Caco-2 (cell line): ENCODE measurements around the gene RRAD. TPM values are rescaled to one million over a fixed set of nuclear protein-coding genes. Genes with fewer than 3 reads are reported as not detected.

ENCODE experiments used
- BruUV-seq: library from RNA; stranded (reverse); fragments of 400-500 nt; replicated peaks from 2 replicates; lab custom pipeline; 2021; lab: Mats Ljungman, UMichigan
- CTCF ChIA-PET: fragments of 300-600 bp; sonication (Branson Sonifier 250); formaldehyde crosslinking; loops from one replicate; lab custom pipeline; 2022; ENCODE audit warnings: antibody characterized with exemption; lab: Charles Lee
- POLR2A ChIA-PET: fragments of 300-600 bp; sonication (Branson Sonifier 250); formaldehyde crosslinking; loops from one replicate; lab custom pipeline; 2022; ENCODE audit warnings: antibody characterized with exemption; lab: Charles Lee
- DNase-seq, 2 experiments: peaks; one replicate each; pipeline versions ENCODE4 v3.0.0 to v3.0.0-alpha.2; 2020 to 2022
- H3K27me3 ChIP-seq: replicated peaks from 2 replicates; pipeline ENCODE4 v1.6.0; 2011; ENCODE audit warnings: low read length; ENCODE audit not compliant: control insufficient read depth, insufficient read depth
- H3K36me3 ChIP-seq: 2 replicates; pipeline ENCODE4 v1.5.1; 2011; ENCODE audit warnings: low read length; ENCODE audit not compliant: control insufficient read depth, insufficient read depth
- H3K4me1 ChIP-seq: fragments of 250-450 bp; sonication (Bioruptor Pico); 2 replicates; pipeline ENCODE4 v1.5.1; 2020; ENCODE audit warnings: mild to moderate bottlenecking
- H3K4me3 ChIP-seq: 2 replicates; pipeline ENCODE4 v1.5.1; 2011; ENCODE audit warnings: low read depth, mild to moderate bottlenecking, control low read depth, low read length
- H3K9me3 ChIP-seq: fragments of 250-450 bp; sonication (Bioruptor Pico); 2 replicates; pipeline ENCODE4 v1.5.1; 2020; ENCODE audit warnings: mild to moderate bottlenecking, moderate library complexity
- H3K27ac Mint-ChIP-seq: one replicate; pipeline ENCODE4 v1.8.0; 2022; ENCODE audit warnings: mixed read lengths; ENCODE audit not compliant: unreplicated experiment
- H3K27me3 Mint-ChIP-seq: one replicate; pipeline ENCODE4 v1.8.0; 2022; ENCODE audit warnings: mixed read lengths; ENCODE audit not compliant: insufficient read depth, unreplicated experiment
- H3K36me3 Mint-ChIP-seq: one replicate; pipeline ENCODE4 v1.8.0; 2022; ENCODE audit warnings: mild to moderate bottlenecking, mixed read lengths; ENCODE audit not compliant: insufficient read depth, unreplicated experiment
- H3K4me1 Mint-ChIP-seq: one replicate; pipeline ENCODE4 v1.8.0; 2022; ENCODE audit warnings: low read depth, mixed read lengths; ENCODE audit not compliant: unreplicated experiment
- H3K4me3 Mint-ChIP-seq: one replicate; pipeline ENCODE4 v1.8.0; 2022; ENCODE audit warnings: mild to moderate bottlenecking, moderate library complexity, mixed read lengths; ENCODE audit not compliant: unreplicated experiment
- H3K9me3 Mint-ChIP-seq: one replicate; pipeline ENCODE4 v1.8.0; 2022; ENCODE audit warnings: mixed read lengths; ENCODE audit not compliant: unreplicated experiment
- intact Hi-C: fragments of 100-400 bp; cut with micrococcal nuclease; formaldehyde crosslinking; loops from one replicate; pipeline ENCODE4 v1.10.0; 2022; ENCODE audit not compliant: unreplicated experiment
- total RNA-seq: library from RNA; stranded (reverse); gene quantifications from 2 replicates; pipeline ENCODE4 v1.2.3, GENCODE V29; 2022
- TF ChIP-seq, protein P1 (sequence below), 2 experiments: fragments of 200-600 bp in 1 of 2; IDR thresholded peaks; 1 replicate in 1 of 2; 2 replicates in 1 of 2; pipeline versions ENCODE4 v1.5.1 to v1.8.0; 2011 to 2022; ENCODE audit warnings: antibody characterized with exemption in 1 of 2, control low read depth in 1 of 2, inconsistent platforms in 1 of 2, low read depth in 1 of 2, low read length in 1 of 2, mild to moderate bottlenecking in 1 of 2, moderate library complexity in 1 of 2; ENCODE audit not compliant: insufficient read depth in 1 of 2, severe bottlenecking in 1 of 2, unreplicated experiment in 1 of 2

The RRAD gene
- total RNA-seq, 1 experiment from 2014 or later = 1.1 TPM

DNA sequence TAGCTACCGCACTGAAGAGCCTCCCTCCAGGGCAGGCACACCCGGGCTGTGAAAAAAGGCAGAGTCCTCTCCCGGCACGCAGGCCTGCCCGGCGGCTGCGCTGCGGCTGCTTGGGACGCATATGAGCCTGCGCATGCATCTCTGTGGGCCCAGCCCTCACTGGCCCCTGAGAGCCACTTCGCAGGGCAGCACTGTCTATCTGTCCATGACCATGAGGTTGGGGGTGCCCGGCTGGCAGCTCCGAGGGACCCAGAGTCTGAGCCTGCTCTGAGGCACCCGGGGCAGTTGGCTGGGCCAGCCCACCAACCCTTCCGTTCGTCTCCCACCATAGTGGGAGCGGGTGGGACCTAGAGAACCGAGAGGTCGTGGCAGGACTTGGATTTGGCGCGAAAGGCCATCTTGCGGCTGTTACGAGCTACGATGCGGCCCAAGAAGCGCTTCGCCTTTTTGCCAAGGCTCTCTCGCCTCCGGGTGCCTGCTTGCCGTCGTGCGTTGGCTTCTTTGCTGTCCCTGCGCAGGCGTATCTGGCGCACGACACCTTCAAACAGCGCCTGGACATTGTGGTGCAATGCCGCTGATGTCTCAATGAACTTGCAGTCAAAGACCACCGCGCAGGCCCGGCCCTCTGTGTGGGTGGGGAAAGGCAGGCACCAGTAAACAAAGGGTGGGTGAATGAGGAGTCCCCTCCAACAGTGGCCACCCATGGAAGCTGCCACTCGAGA, 3.4 kb downstream of the RRAD start:
- DNase-seq = no peak
- intact Hi-C loops = no loop called here
- POLR2A ChIA-PET = interaction anchor here (0.5 kb wide), 1 partner anchor 153 kb away, joined by 4 read pairs; no protein-coding TSS in a partner anchor

DNA sequence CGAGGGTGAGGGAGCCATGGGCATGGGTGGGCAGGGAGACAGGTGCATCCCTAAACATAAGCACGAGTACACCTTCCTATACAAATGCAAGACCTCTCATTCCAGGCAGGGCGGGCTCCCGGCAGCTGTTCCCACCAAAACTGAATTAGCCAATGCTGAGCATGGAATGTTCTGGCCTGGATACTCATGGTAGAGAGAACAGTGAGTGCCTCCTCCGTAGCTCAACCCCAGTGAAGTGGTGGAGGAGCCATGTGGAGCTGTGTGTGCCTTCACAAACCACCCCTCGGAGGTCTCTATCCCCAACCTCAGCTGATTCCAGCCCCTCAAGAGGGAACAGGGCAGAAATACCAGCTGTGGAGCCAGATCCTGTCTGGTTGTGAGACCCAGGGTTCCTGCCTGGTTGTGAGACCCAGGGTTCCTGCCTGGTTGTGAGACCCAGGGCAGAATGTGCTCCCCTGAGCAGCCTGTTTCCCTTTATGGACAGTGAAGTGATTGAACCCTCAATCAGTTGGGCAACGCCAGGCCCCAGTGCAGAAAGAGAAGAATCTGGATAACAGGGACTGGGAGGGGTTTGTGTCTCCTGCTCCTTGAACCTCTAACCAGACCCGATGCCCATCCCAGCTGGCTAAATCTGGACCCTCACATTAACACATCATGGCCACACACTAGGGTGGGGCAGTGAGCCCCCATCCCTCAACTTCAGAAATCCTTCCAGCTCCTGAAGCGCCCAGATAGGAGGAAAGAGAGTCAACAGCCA, 4.2 kb downstream of the RRAD start:
- H3K27me3 Mint-ChIP-seq = peaks cover 5% of the 10 kb centered on the region
- Histone ChIP-seq H3K4me3 (no peak overlapping the region), H3K9me3 (no peaks in the 10 kb centered on the region), H3K36me3 (no peaks in the 10 kb centered on the region), H3K4me1 (peaks cover 7% of the 10 kb centered on the region; the same call in 1 of the 2 replicates), H3K27me3 (no peaks in the 10 kb centered on the region)
- H3K4me1 Mint-ChIP-seq = no peaks in the 10 kb centered on the region
- no peak overlapping the region for H3K27ac Mint-ChIP-seq
- H3K4me3 Mint-ChIP-seq = no peak overlapping the region
- DNase-seq = no peak
- H3K9me3 Mint-ChIP-seq = no peaks in the 10 kb centered on the region
- H3K36me3 Mint-ChIP-seq = no peaks in the 10 kb centered on the region
- BruUV-seq = no TSS peak
- TF ChIP-seq, protein P1, sequence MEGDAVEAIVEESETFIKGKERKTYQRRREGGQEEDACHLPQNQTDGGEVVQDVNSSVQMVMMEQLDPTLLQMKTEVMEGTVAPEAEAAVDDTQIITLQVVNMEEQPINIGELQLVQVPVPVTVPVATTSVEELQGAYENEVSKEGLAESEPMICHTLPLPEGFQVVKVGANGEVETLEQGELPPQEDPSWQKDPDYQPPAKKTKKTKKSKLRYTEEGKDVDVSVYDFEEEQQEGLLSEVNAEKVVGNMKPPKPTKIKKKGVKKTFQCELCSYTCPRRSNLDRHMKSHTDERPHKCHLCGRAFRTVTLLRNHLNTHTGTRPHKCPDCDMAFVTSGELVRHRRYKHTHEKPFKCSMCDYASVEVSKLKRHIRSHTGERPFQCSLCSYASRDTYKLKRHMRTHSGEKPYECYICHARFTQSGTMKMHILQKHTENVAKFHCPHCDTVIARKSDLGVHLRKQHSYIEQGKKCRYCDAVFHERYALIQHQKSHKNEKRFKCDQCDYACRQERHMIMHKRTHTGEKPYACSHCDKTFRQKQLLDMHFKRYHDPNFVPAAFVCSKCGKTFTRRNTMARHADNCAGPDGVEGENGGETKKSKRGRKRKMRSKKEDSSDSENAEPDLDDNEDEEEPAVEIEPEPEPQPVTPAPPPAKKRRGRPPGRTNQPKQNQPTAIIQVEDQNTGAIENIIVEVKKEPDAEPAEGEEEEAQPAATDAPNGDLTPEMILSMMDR (IDR thresholded peaks at IDR 0.05; ENCODE audit: insufficient read depth in 1 of 2, low read depth in 1 of 2, low read length in 1 of 2, severe bottlenecking in 1 of 2, unreplicated experiment in 1 of 2) = no peak
- CTCF ChIA-PET = no interaction called here
- intact Hi-C loops = no loop called here
- POLR2A ChIA-PET = interaction anchor here (0.5 kb wide), 2 partner anchors 90 to 152 kb away, joined by 4 read pairs; partner anchors contain the start of gene NAE1

More for the DNA sequence above, 3.4 kb downstream of the RRAD start:
- H3K4me3 Mint-ChIP-seq = no peak overlapping the region
- no peaks in the 10 kb centered on the region for H3K9me3 Mint-ChIP-seq
- TF ChIP-seq, protein P1 (IDR thresholded peaks at IDR 0.05; ENCODE audit: insufficient read depth in 1 of 2, low read depth in 1 of 2, low read length in 1 of 2, severe bottlenecking in 1 of 2, unreplicated experiment in 1 of 2) = no peak
- H3K4me1 Mint-ChIP-seq = no peaks in the 10 kb centered on the region
- H3K4me3 ChIP-seq = no peak overlapping the region
- CTCF ChIA-PET = no interaction called here
- peaks cover 7% of the 10 kb centered on the region; the same call in 1 of the 2 replicates for H3K4me1 ChIP-seq
- H3K27ac Mint-ChIP-seq = no peak overlapping the region
- no peaks in the 10 kb centered on the region for H3K27me3 ChIP-seq
- H3K36me3 Mint-ChIP-seq = no peaks in the 10 kb centered on the region
- no TSS peak for BruUV-seq
- H3K27me3 Mint-ChIP-seq = peaks cover 5% of the 10 kb centered on the region
- H3K36me3 ChIP-seq = no peaks in the 10 kb centered on the region
- no peaks in the 10 kb centered on the region for H3K9me3 ChIP-seq

DNA sequence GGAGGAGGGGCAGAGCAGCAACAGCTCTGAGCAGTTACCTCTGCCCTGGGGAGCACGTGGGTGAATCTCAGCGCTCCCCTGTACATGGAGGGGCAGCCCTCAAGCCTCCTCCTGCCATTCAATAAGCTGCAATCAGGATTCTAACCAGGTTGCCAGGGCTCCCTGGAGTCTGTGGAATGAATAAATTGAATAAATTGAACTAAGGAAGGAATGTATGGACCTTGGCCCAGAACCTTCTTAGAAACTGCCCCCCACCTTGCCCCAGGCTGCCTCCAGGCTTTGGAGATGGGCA, 5.1 kb downstream of the RRAD start:
- no peaks in the 10 kb centered on the region for H3K9me3 Mint-ChIP-seq
- no peak overlapping the region for H3K27ac Mint-ChIP-seq
- Histone ChIP-seq H3K4me1 (peaks cover 7% of the 10 kb centered on the region; the same call in 1 of the 2 replicates), H3K36me3 (no peaks in the 10 kb centered on the region), H3K4me3 (no peak overlapping the region), H3K27me3 (no peaks in the 10 kb centered on the region), H3K9me3 (no peaks in the 10 kb centered on the region)
- no TSS peak for BruUV-seq
- no peak overlapping the region for H3K4me3 Mint-ChIP-seq
- ChIA-PET CTCF (interaction anchor here (1.5 kb wide), 1 partner anchor 8 kb away, joined by 4 read pairs; no protein-coding TSS in a partner anchor), POLR2A (no interaction called here)
- no peaks in the 10 kb centered on the region for H3K4me1 Mint-ChIP-seq
- no peak for DNase-seq
- intact Hi-C loops = no loop called here
- no peaks in the 10 kb centered on the region for H3K27me3 Mint-ChIP-seq
- no peaks in the 10 kb centered on the region for H3K36me3 Mint-ChIP-seq
- TF ChIP-seq, protein P1 (IDR thresholded peaks at IDR 0.05; ENCODE audit: insufficient read depth in 1 of 2, low read depth in 1 of 2, low read length in 1 of 2, severe bottlenecking in 1 of 2, unreplicated experiment in 1 of 2) = no peak
